ACC112 (cell line): ENCODE results near the gene FARS2.
A peak's percentile ranks its signal among the peaks of the same experiment; 100 is the strongest.

Source experiments
- H2AFZ ChIP-seq: fragments of 200-600 bp; sonication (generic); one replicate; pipeline ENCODE4 v1.6.0; 2017; ENCODE audit warnings: antibody characterized with exemption, low read length; ENCODE audit not compliant: unreplicated experiment
- H3K27ac ChIP-seq: fragments of 200-600 bp; sonication (generic); 2 replicates; pipeline ENCODE4 v1.5.1; 2014; ENCODE audit warnings: low read depth, mild to moderate bottlenecking, antibody characterized with exemption, low read length, moderate library complexity
- H3K27me3 ChIP-seq: fragments of 200-600 bp; sonication (generic); 2 replicates; pipeline ENCODE4 v1.6.1; 2014; ENCODE audit warnings: mild to moderate bottlenecking, antibody characterized with exemption, low read length, moderate library complexity, mixed read lengths; ENCODE audit not compliant: insufficient read depth
- H3K36me3 ChIP-seq: fragments of 200-600 bp; sonication (generic); 2 replicates; pipeline ENCODE4 v1.6.1; 2016; ENCODE audit warnings: mild to moderate bottlenecking, antibody characterized with exemption, low read length, moderate library complexity, mixed read lengths; ENCODE audit not compliant: insufficient read depth
- H3K4me1 ChIP-seq: fragments of 200-600 bp; sonication (generic); one replicate; pipeline ENCODE4 v1.6.1; 2016; ENCODE audit warnings: low read length, mixed read lengths; ENCODE audit not compliant: insufficient read depth, unreplicated experiment, control insufficient read depth
- H3K4me3 ChIP-seq: fragments of 200-600 bp; sonication (generic); 2 replicates; pipeline ENCODE4 v1.5.1; 2014; ENCODE audit warnings: mild to moderate bottlenecking, low read depth, low read length
- H3K79me2 ChIP-seq: fragments of 200-600 bp; sonication (generic); one replicate; pipeline ENCODE4 v1.6.0; 2016; ENCODE audit warnings: low read length; ENCODE audit not compliant: control insufficient read depth, unreplicated experiment, insufficient read depth

FARS2 gene

DNA sequence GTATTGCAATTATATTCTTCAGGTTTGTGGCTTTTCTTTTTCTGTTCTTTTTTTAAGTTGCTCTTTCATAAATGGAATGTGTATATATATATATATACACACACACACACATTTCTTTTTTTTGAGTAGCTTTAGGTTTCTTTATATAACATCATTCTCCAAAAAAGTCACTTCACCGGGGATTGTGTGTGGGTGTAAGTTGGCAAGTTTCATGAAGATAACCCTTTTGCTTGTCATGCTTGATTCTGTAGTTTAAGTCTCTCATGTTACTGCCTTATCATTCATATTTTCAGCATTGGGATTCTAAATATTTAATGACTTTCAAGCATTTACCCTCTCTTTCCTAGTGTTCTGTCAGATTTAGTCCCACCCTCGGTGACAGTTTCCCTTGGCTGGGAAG lies 181.0 kb downstream of the FARS2 start:
- Histone ChIP-seq H3K36me3 (no peaks in the 10 kb centered on the region; the same call in 1 of the 2 replicates), H3K4me3 (no peak overlapping the region), H3K27ac (no peak overlapping the region), H3K79me2 (no peaks in the 10 kb centered on the region), H3K4me1 (no peaks in the 10 kb centered on the region), H3K27me3 (no peaks in the 10 kb centered on the region), H2AFZ (no peak overlapping the region)

DNA sequence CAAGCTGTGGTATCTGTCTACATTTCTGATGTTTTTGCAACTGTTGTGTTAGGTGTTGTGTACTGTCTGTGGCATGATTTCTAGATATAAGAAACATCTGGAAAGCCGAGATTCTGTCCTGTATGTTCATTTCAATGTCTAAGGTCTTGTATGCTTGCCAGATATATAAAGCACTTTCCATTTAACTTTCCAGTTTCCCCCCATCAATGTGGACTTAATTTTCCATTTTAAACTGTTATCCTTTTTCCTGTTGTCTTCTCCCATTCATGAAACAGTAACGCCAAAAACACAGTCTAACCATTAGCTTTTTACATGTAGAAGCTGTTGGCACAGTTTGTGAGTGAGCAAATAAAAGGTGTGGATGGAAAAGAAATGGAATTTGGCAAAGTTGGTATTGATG lies 181.6 kb downstream of the FARS2 start:
- Histone ChIP-seq H3K79me2 (no peaks in the 10 kb centered on the region), H3K27ac (no peak overlapping the region)

DNA sequence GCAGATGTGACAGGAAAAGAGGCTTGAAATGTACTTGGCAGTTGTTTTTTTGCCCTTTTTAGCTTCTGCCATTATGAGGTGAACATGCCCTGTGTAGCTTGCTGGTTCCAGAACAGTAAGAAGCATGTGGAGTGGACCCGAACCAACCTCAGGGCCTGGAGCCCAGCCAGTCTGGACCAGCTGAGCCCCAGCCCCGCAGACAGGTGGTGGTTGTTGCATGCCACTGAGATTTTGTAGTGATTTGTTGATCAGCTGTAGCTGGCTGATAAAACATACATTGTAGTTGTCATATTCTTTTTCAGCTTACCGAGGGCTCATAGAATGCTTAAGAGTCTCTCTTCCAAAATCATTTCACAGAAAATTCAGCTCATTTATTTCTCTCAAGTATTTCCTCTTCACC lies 182.2 kb downstream of the FARS2 start:
- Histone ChIP-seq H3K36me3 (no peaks in the 10 kb centered on the region; the same call in 1 of the 2 replicates), H3K27ac (no peak overlapping the region), H2AFZ (no peak overlapping the region), H3K4me1 (no peaks in the 10 kb centered on the region), H3K4me3 (no peak overlapping the region), H3K27me3 (no peaks in the 10 kb centered on the region), H3K79me2 (no peaks in the 10 kb centered on the region)

More for the DNA sequence above, 181.6 kb downstream of the FARS2 start:
- H3K4me1 ChIP-seq: no peaks in the 10 kb centered on the region
- H3K27me3 ChIP-seq: no peaks in the 10 kb centered on the region
- H3K4me3 ChIP-seq: no peak overlapping the region
- H2AFZ ChIP-seq: no peak overlapping the region
- no peaks in the 10 kb centered on the region; the same call in 1 of the 2 replicates for H3K36me3 ChIP-seq

DNA sequence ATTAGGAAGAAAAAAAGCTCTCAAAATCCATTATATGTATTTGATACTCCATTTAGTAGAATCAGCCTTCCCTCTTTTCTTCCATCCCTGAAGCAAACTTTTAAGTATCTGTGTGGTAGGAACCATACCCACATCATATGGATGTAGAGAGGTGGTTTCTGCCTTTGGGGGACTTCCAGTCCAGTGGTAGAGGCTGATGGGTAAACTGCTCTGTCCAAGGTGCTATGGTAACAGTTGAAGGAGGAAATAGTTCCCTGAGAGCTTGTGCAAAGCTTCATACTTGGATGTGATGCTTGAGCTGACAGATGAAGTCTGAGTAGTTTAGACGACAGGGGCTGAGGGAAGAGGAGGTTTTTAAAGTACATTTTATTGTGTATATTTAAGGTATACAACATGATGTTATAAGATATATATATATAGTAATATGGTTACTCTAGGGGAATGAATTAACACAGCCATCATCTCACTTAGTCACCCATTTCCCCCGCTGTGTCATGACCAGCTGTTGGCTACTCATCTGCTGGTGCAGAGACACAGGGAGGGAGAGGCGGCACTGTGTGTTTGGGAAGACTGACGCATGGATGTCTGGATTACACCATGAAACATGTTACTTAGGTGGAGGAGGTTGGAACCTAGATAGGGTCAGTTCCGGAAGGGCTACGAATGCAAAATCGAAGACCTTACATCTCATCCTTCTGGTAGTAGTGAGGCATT lies 185.2 kb downstream of the FARS2 start:
- Histone ChIP-seq H3K36me3 (no peaks in the 10 kb centered on the region), H3K27ac (no peak overlapping the region), H3K79me2 (no peaks in the 10 kb centered on the region), H3K4me3 (no peak overlapping the region), H3K4me1 (no peaks in the 10 kb centered on the region), H3K27me3 (no peaks in the 10 kb centered on the region), H2AFZ (no peak overlapping the region)

- Histone ChIP-seq H3K27me3 (no peaks in the 10 kb centered on the region), H3K4me3 (no peak overlapping the region), H2AFZ (no peak overlapping the region), H3K4me1 (no peaks in the 10 kb centered on the region), H3K36me3 (no peaks in the 10 kb centered on the region), H3K79me2 (no peaks in the 10 kb centered on the region), H3K27ac (no peak overlapping the region)
Measured at GRCh38 chr6:5447921-5448320, 186.6 kb downstream of the FARS2 start.

GRCh38 chr6:5450073-5450472 lies 188.8 kb downstream of the FARS2 start:
- no peak overlapping the region for H3K27ac ChIP-seq
- H3K4me3 ChIP-seq: no peak overlapping the region
- no peaks in the 10 kb centered on the region for H3K4me1 ChIP-seq
- H3K79me2 ChIP-seq: no peaks in the 10 kb centered on the region
- H3K36me3 ChIP-seq: no peaks in the 10 kb centered on the region
- no peaks in the 10 kb centered on the region for H3K27me3 ChIP-seq
- no peak overlapping the region for H2AFZ ChIP-seq

DNA sequence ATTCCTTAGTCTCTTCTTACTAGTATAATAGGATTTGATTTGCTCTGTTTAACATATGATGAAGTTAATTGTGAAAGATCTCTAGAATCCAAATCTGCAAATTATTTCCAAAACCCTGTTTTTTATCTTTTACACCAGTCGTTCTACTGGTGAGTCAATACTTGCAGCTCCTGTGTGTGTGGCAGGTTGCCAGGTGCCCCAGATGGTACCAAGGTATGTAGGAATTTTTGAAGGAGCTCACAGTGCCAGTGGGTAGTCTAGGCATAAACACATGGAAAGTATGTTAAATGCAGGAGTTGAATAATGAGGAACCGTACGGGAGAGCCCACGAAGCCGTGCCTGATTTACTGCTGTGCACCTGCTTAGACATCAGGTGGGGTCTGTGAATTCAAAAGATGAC lies 192.2 kb downstream of the FARS2 start:
- Histone ChIP-seq H3K4me1 (peaks cover 20% of the 10 kb centered on the region), H3K36me3 (no peaks in the 10 kb centered on the region), H2AFZ (no peak overlapping the region), H3K27ac (no peak overlapping the region), H3K79me2 (no peaks in the 10 kb centered on the region), H3K27me3 (no peaks in the 10 kb centered on the region), H3K4me3 (no peak overlapping the region)

DNA sequence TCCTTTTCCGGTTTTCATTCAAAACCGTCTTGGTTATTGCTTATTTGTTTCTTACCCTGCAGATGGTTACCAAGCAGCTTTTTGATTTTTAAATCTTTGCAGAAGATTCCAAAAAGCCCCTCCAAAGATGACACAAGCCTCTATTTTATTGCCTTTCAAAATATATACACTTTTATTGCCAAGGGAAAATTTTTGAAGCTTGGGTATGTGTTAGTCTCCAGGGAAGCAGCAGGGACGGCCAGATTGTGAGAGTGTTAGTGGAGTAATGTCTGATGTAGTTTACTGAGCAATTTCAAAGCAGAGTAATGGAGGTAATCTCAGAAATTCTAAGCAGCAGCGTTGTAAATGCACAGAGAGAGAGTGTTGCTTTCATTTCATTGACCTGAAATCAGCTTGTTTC lies 193.8 kb downstream of the FARS2 start:
- H3K4me1 ChIP-seq: peaks cover 25% of the 10 kb centered on the region
- H3K4me3 ChIP-seq: no peak overlapping the region
- H3K36me3 ChIP-seq: no peaks in the 10 kb centered on the region
- H3K79me2 ChIP-seq: no peaks in the 10 kb centered on the region
- H3K27me3 ChIP-seq: no peaks in the 10 kb centered on the region
- H3K27ac ChIP-seq: no peak overlapping the region
- H2AFZ ChIP-seq: no peak overlapping the region

GRCh38 chr6:5457041-5457440 lies 195.7 kb downstream of the FARS2 start:
- H3K4me3 ChIP-seq: peak overlapping the region; percentile 38; the same call in 1 of the 2 replicates
- no peaks in the 10 kb centered on the region for H3K79me2 ChIP-seq
- H2AFZ ChIP-seq: no peak overlapping the region
- H3K36me3 ChIP-seq: no peaks in the 10 kb centered on the region
- peak overlapping the region; percentile 13; the same call in 1 of the 2 replicates for H3K27ac ChIP-seq
- H3K27me3 ChIP-seq: no peaks in the 10 kb centered on the region
- peaks cover 25% of the 10 kb centered on the region for H3K4me1 ChIP-seq

DNA sequence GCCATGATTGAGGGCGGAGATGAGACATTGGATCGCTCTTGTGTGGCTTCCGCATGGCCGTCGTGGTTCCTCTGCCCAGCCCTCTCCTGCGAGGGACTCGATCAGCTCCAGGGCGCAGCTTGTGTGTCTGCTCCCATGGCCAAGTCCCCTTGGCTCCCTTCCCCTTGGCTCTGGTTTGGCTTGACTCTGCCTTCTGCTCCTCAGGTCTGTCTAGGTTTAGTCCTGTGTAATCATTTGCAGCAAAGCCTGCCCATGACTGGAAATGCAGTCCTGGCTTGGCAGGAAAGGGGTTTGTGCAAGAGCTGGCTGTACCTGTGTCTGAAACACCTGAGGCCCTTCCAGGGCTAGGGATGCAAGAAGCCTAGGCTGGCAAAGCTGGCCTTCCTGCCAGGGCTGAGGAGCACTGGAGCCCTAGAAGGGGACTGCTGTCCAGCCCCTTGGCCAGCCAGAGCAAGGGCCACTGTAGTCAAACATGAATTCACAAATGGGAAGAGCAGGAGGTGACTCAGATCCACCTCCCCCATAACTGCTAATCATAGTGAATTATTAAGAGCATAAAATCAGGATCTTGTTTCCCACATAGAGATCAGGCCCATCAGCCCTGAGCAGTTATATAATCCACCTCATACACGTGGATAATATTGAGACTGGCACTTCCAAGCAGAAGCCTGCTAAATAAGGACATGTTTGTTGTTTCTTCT lies 196.8 kb downstream of the FARS2 start:
- no peaks in the 10 kb centered on the region for H3K79me2 ChIP-seq
- no peaks in the 10 kb centered on the region for H3K36me3 ChIP-seq
- no peaks in the 10 kb centered on the region for H3K27me3 ChIP-seq
- no peak overlapping the region for H3K4me3 ChIP-seq
- no peak overlapping the region for H2AFZ ChIP-seq
- peaks cover 25% of the 10 kb centered on the region for H3K4me1 ChIP-seq
- no peak overlapping the region for H3K27ac ChIP-seq

DNA sequence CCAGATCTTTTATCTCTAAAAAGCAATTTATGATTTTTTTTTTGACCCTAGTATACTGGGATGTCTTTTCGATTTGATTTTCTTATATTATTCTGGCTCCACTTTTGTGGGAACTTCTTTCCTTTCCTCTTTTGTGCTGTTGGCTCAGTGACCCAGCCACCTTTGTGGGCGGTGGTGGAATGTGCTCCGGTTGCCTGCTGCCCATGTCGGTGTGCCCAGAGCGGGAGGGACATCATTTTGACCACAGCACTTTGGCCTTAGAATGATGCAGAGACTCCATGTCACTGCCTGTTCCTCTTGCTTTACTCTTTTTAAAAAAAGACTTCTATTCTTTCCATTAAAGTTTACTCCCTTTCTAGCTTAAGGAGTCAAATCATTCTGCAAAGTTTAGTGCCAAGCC lies 198.0 kb downstream of the FARS2 start:
- Histone ChIP-seq H3K36me3 (no peaks in the 10 kb centered on the region), H3K27ac (no peak overlapping the region), H2AFZ (no peak overlapping the region), H3K4me1 (peaks cover 25% of the 10 kb centered on the region), H3K79me2 (no peaks in the 10 kb centered on the region), H3K27me3 (no peaks in the 10 kb centered on the region), H3K4me3 (no peak overlapping the region)
